ENCODE measurements around the gene HNRNPCL2. TPM values are rescaled to one million over a fixed set of nuclear protein-coding genes. Genes with fewer than 3 reads are reported as not detected.
"Not testable (repeated sequence)": the region's sequence is repeated elsewhere in the genome, so short reads cannot be mapped to it uniquely, and the experiment has no call there.

The HNRNPCL2 gene
- total RNA-seq (2014; rRNA removed; shearing (Covaris generic)): not detected in 2 replicates

DNA sequence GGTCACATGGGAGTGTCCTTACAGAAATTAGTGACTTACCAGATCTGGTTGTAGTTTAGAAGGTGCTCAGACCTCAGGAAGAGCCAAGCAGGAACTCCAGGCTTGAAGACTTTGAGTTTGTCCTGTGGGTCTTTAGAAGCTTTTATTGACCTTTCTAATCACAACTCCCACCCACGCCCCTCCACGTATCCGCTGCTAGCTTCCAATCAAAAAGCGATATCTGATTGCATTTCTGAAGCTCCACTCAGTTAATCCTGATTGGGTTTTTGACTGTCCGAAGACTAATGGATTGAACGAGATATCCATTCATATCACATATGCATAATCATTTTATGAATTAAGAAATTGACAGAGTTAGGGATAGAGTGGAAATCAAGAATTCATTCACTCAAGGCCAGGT lies at the start of gene HNRNPCL2:
Gene HNRNPCL2 (minus strand): TSS at position 101 of the 400 bp plus-strand sequence. CDS start 454 bp downstream, outside the sequence.
- DNase-seq (ENCODE audit: low read depth in 1 of 2, low spot score in 2 of 2); H3K4me3 ChIP-seq: not testable (repeated sequence)

DNA sequence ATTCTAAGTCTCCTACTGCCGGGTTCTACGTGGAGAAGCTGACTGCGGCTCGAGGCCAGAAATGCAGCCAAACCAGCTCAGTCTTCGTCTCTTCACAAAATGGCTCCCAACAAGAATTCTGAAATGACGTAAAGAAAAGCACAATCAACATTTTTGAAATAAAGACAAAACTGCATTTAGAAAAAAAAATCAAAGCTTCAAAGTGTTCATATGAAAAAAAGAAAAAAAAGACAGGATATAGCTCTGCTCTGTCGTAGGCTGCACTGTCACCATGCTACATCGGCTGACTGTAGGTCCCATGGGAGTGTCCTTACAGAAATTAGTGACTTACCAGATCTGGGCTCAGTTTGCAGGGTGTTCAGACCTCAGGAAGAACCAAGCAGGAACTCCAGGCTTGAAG lies 48.9 kb upstream of the HNRNPCL2 start, which contains the start of gene HNRNPCL4:
Gene HNRNPCL4 (minus strand): TSS at position 101 of the 400 bp plus-strand sequence. CDS start 164 bp downstream, outside the sequence.
- not testable (repeated sequence) for H3K27me3 ChIP-seq (replicated peaks); H3K36me3 ChIP-seq; H3K4me3 ChIP-seq; H3K9me3 ChIP-seq (replicated peaks); DNase-seq (ENCODE audit: low read depth in 1 of 2, low spot score in 2 of 2); H3K27ac ChIP-seq; H3K4me1 ChIP-seq (replicated peaks)

More for the DNA sequence above, at the start of gene HNRNPCL2:
- not testable (repeated sequence) for H3K27ac ChIP-seq; H3K9me3 ChIP-seq (replicated peaks); H3K4me1 ChIP-seq (replicated peaks); H3K27me3 ChIP-seq (replicated peaks); H3K36me3 ChIP-seq

DNA sequence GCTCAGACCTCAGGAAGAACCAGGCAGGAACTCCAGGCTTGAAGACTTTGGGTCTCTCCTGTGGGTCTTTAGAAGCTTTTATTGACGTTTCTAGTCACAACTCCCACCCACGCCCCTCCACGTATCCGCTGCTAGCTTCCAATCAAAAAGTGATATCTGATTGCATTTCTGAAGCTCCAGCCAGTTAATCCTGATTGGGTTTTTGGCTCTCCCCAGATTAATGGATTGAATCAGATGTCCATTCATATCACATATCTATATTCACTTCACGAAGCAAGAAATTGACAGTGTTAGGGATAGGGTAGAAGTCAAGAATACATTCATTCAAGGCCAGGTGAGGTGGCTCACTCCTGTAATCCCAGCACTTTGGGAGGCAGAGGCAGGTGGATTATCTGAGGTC lies 39.3 kb upstream of the HNRNPCL2 start, which contains the start of gene PRAMEF26:
Gene PRAMEF26 (minus strand): TSS at position 101 of the 400 bp plus-strand sequence. CDS start 2,914 bp downstream, outside the sequence.
- not testable (repeated sequence) for H3K4me3 ChIP-seq, H3K27ac ChIP-seq

DNA sequence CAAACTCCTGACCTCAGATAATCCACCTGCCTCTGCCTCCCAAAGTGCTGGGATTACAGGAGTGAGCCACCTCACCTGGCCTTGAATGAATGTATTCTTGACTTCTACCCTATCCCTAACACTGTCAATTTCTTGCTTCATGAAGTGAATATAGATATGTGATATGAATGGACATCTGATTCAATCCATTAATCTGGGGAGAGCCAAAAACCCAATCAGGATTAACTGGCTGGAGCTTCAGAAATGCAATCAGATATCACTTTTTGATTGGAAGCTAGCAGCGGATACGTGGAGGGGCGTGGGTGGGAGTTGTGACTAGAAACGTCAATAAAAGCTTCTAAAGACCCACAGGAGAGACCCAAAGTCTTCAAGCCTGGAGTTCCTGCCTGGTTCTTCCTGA lies 46.2 kb downstream of the HNRNPCL2 start, which contains the start of gene PRAMEF25:
Gene PRAMEF25 (plus strand): TSS at position 301 of the 400 bp plus-strand sequence. CDS start 2,920 bp downstream, outside the sequence.
- H3K4me1 ChIP-seq (replicated peaks); H3K9me3 ChIP-seq (replicated peaks); H3K4me3 ChIP-seq; H3K27ac ChIP-seq; H3K36me3 ChIP-seq; H3K27me3 ChIP-seq (replicated peaks); DNase-seq (ENCODE audit: low read depth in 1 of 2, low spot score in 2 of 2): not testable (repeated sequence)

More for the DNA sequence above, 39.3 kb upstream of the HNRNPCL2 start, which contains the start of gene PRAMEF26:
- not testable (repeated sequence) for H3K27me3 ChIP-seq (replicated peaks); DNase-seq (ENCODE audit: low read depth in 1 of 2, low spot score in 2 of 2); H3K9me3 ChIP-seq (replicated peaks); H3K4me1 ChIP-seq (replicated peaks); H3K36me3 ChIP-seq

Other genes with a start within 250 kb of the HNRNPCL2 start
- not detected in 2 replicates for gene PRAMEF4, start 230.7 kb downstream of the HNRNPCL2 start, total RNA-seq (2014; rRNA removed; shearing (Covaris generic))
- not detected in 2 replicates for gene PRAMEF10, start 218.6 kb downstream of the HNRNPCL2 start, total RNA-seq (2014; rRNA removed; shearing (Covaris generic))
- gene PRAMEF7, start 200.2 kb downstream of the HNRNPCL2 start, total RNA-seq (2014; rRNA removed; shearing (Covaris generic)): not detected in 2 replicates
- gene PRAMEF6, start 169.3 kb downstream of the HNRNPCL2 start, total RNA-seq (2014; rRNA removed; shearing (Covaris generic)): not detected in 2 replicates
- not detected in 2 replicates for gene PRAMEF27, start 60.3 kb downstream of the HNRNPCL2 start, total RNA-seq (2014; rRNA removed; shearing (Covaris generic))
- gene HNRNPCL3, start 56.1 kb downstream of the HNRNPCL2 start, total RNA-seq (2014; rRNA removed; shearing (Covaris generic)): not detected in 2 replicates
- gene PRAMEF25, start 46.1 kb downstream of the HNRNPCL2 start, total RNA-seq (2014; rRNA removed; shearing (Covaris generic)): not detected in 2 replicates
- not detected in 2 replicates for gene PRAMEF26, start 39.2 kb upstream of the HNRNPCL2 start, total RNA-seq (2014; rRNA removed; shearing (Covaris generic))
- not detected in 2 replicates for gene HNRNPCL4, start 48.8 kb upstream of the HNRNPCL2 start, total RNA-seq (2014; rRNA removed; shearing (Covaris generic))
- not detected in 2 replicates for gene PRAMEF9, start 55.0 kb upstream of the HNRNPCL2 start, total RNA-seq (2014; rRNA removed; shearing (Covaris generic))
- not detected in 2 replicates for gene PRAMEF13, start 84.6 kb upstream of the HNRNPCL2 start, total RNA-seq (2014; rRNA removed; shearing (Covaris generic))
- not detected in 2 replicates for gene PRAMEF18, start 109.3 kb upstream of the HNRNPCL2 start, total RNA-seq (2014; rRNA removed; shearing (Covaris generic))
- gene PRAMEF5, start 137.3 kb upstream of the HNRNPCL2 start, total RNA-seq (2014; rRNA removed; shearing (Covaris generic)): not detected in 2 replicates
- gene PRAMEF8, start 168.3 kb upstream of the HNRNPCL2 start, total RNA-seq (2014; rRNA removed; shearing (Covaris generic)): not detected in 2 replicates
- gene PRAMEF33, start 186.7 kb upstream of the HNRNPCL2 start, total RNA-seq (2014; rRNA removed; shearing (Covaris generic)): not detected in 2 replicates
- not detected in 2 replicates for gene PRAMEF15, start 198.7 kb upstream of the HNRNPCL2 start, total RNA-seq (2014; rRNA removed; shearing (Covaris generic))
- gene PRAMEF14, start 230.3 kb upstream of the HNRNPCL2 start, total RNA-seq (2014; rRNA removed; shearing (Covaris generic)): not detected in 2 replicates

Data from SJSA1 (cell line).